Measurements from ENCODE around the gene CREB5.
A peak's percentile ranks its signal among the peaks of the same experiment; 100 is the strongest.

The CREB5 gene

DNA sequence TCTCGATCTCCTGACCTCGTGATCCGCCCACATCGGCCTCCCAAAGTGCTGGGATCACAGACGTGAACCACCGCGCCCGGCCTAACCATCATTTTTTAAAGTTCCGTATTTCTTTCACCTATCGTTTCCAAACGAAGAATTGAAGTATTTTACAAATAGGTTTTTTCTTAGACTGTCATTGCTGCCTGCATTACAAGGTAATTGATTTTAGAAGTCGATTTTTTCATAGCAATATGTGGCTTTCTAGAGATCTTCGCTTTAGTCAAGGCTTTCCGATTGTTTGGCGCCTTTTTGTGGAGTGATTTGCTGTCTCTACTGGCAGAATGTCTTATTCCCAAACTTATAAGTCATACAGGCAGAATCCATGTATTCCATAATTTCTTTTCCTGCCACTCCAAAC, 436.6 kb downstream of the CREB5 start:
- no peaks in the 10 kb centered on the region for H4K20me1 ChIP-seq (ENCODE audit: insufficient read depth)
- no peak overlapping the region for H2AFZ ChIP-seq (ENCODE audit: low read depth)
- TF ChIP-seq, protein P1, sequence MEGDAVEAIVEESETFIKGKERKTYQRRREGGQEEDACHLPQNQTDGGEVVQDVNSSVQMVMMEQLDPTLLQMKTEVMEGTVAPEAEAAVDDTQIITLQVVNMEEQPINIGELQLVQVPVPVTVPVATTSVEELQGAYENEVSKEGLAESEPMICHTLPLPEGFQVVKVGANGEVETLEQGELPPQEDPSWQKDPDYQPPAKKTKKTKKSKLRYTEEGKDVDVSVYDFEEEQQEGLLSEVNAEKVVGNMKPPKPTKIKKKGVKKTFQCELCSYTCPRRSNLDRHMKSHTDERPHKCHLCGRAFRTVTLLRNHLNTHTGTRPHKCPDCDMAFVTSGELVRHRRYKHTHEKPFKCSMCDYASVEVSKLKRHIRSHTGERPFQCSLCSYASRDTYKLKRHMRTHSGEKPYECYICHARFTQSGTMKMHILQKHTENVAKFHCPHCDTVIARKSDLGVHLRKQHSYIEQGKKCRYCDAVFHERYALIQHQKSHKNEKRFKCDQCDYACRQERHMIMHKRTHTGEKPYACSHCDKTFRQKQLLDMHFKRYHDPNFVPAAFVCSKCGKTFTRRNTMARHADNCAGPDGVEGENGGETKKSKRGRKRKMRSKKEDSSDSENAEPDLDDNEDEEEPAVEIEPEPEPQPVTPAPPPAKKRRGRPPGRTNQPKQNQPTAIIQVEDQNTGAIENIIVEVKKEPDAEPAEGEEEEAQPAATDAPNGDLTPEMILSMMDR (conservative IDR thresholded peaks at IDR 0.05; ENCODE audit: low read depth, low read length), result no peak
- no peak overlapping the region for H3K4me3 ChIP-seq (IDR thresholded peaks at IDR 0.05; ENCODE audit: insufficient read depth, low read depth, low read length)
- no peak overlapping the region for H3K9ac ChIP-seq
- H3K27me3 ChIP-seq (ENCODE audit: insufficient read depth, low read depth), result peaks cover 7% of the 10 kb centered on the region; the same call in 1 of the 2 replicates
- H3K27ac ChIP-seq, result no peak overlapping the region
- H3K4me1 ChIP-seq (ENCODE audit: low read depth, poor library complexity, severe bottlenecking), result peaks cover 9% of the 10 kb centered on the region
- H3K4me2 ChIP-seq, result no peak overlapping the region
- H3K36me3 ChIP-seq (ENCODE audit: insufficient read depth), result no peaks in the 10 kb centered on the region
- H3K79me2 ChIP-seq (ENCODE audit: insufficient read depth, low read depth), result no peaks in the 10 kb centered on the region

DNA sequence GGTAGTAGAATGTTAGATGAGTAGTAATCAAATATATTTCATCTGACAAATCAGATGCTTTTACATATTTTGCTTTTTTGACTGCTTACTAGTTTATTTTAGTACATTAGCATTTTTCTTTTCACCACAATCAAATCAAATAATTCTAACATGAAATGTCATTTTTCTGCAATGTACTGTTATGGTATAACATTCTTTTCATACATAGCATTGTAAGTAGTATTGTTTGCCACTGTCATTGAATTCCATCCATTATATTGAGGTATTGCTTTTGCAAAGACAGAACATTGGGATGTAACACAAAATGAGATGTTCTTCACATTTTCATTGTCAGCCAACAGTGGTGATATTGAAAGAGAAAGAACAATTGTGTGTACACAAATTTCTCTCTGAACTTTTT, 438.4 kb downstream of the CREB5 start:
- H3K9ac ChIP-seq, result no peak overlapping the region
- peaks cover 9% of the 10 kb centered on the region for H3K4me1 ChIP-seq (ENCODE audit: low read depth, poor library complexity, severe bottlenecking)
- H3K4me2 ChIP-seq, result no peak overlapping the region
- H2AFZ ChIP-seq (ENCODE audit: low read depth), result no peak overlapping the region
- H3K27me3 ChIP-seq (ENCODE audit: insufficient read depth, low read depth), result peaks cover 7% of the 10 kb centered on the region; the same call in 1 of the 2 replicates
- H3K27ac ChIP-seq, result no peak overlapping the region
- TF ChIP-seq, protein P1 (conservative IDR thresholded peaks at IDR 0.05; ENCODE audit: low read depth, low read length), result no peak
- H3K79me2 ChIP-seq (ENCODE audit: insufficient read depth, low read depth), result no peaks in the 10 kb centered on the region
- no peaks in the 10 kb centered on the region for H4K20me1 ChIP-seq (ENCODE audit: insufficient read depth)
- H3K36me3 ChIP-seq (ENCODE audit: insufficient read depth), result no peaks in the 10 kb centered on the region
- H3K4me3 ChIP-seq (IDR thresholded peaks at IDR 0.05; ENCODE audit: insufficient read depth, low read depth, low read length), result no peak overlapping the region

DNA sequence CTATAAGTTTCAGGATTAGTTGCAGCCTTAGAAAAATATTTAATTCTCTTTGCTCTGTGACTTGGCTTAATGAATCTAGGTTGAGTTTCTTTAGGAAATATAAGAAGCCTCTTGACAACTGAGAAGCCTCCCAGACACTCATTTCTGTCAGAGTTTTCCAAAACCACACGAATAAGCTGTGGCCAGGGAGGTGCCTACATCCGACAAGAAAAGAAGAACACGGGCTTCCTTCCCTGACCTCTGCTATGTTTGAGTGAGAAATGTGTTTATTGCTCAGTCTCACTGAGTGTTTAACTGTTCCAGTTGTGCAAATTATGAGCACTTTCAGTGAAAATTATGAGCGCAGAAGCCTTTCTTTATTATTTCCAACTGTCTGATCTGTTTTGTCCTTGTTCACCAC, 440.8 kb downstream of the CREB5 start:
- Histone ChIP-seq H3K4me1 (ENCODE audit: low read depth, poor library complexity, severe bottlenecking) (peaks cover 9% of the 10 kb centered on the region), H2AFZ (ENCODE audit: low read depth) (peak overlapping the region; percentile 99), H4K20me1 (ENCODE audit: insufficient read depth) (no peaks in the 10 kb centered on the region), H3K79me2 (ENCODE audit: insufficient read depth, low read depth) (no peaks in the 10 kb centered on the region), H3K36me3 (ENCODE audit: insufficient read depth) (no peaks in the 10 kb centered on the region), H3K9ac (no peak overlapping the region), H3K27ac (no peak overlapping the region), H3K4me3 (IDR thresholded peaks at IDR 0.05; ENCODE audit: insufficient read depth, low read depth, low read length) (no peak overlapping the region), H3K4me2 (peak overlapping the region; percentile 79; the same call in 1 of the 2 replicates), H3K27me3 (ENCODE audit: insufficient read depth, low read depth) (peaks cover 7% of the 10 kb centered on the region; the same call in 1 of the 2 replicates)
- TF ChIP-seq, protein P1 (conservative IDR thresholded peaks at IDR 0.05; ENCODE audit: low read depth, low read length), result no peak

DNA sequence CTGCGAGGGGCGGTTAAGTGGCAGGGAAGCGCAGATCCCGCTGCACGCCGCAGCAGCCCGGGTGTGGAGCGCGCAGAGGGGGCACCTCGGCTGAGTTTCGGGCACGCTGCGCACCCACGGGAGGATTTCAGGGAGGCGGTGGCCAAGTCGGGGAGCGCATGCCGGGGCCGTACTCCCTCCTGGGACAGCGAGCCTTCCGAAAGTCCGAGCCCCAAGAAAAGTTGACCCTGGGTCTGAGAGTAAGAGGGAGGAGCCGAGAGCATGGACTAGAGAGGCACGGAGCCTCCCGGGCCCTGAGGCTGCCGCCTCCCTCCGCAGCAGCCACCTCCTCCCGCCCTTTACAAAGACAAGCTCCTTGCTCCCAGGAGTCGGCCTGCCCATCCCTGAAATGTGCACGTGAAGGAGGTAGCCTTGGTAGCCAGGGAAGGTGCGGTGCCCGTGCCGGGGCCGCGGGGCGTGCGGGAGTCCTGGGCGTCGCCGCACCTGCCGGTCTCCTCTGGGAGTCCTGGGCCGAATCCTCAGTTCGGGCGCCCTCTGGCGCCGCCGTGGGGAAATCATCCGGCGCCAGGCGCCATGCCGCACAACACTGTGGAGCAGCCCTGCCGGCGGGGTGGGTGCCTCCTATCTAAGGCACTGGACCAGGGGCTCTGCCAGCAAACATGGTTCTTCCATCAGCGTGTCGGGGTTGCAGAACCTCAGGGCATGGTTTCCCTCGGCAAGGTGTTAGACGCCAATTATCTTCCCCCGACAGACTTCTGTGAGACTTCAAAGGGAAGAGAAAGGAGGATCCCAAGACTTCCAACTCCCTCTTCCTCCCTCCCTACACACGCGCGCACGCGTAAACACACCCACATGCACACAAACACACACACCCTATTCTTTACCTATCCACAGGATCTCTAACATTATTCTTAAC, 441.8 kb downstream of the CREB5 start:
- Histone ChIP-seq H4K20me1 (ENCODE audit: insufficient read depth) (no peaks in the 10 kb centered on the region), H3K27me3 (ENCODE audit: insufficient read depth, low read depth) (peaks cover 7% of the 10 kb centered on the region; the same call in 1 of the 2 replicates), H3K4me1 (ENCODE audit: low read depth, poor library complexity, severe bottlenecking) (peaks cover 9% of the 10 kb centered on the region), H3K4me3 (IDR thresholded peaks at IDR 0.05; ENCODE audit: insufficient read depth, low read depth, low read length) (no peak overlapping the region), H3K4me2 (peak overlapping the region; percentile 79), H3K36me3 (ENCODE audit: insufficient read depth) (no peaks in the 10 kb centered on the region), H3K79me2 (ENCODE audit: insufficient read depth, low read depth) (no peaks in the 10 kb centered on the region), H3K9ac (peak overlapping the region; percentile 25; the same call in 1 of the 2 replicates), H3K27ac (no peak overlapping the region), H2AFZ (ENCODE audit: low read depth) (peak overlapping the region; percentile 99)
- TF ChIP-seq, protein P1 (conservative IDR thresholded peaks at IDR 0.05; ENCODE audit: low read depth, low read length), result peak; percentile 77
